ENCODE results near the gene PIANP. TPM values are rescaled to one million over a fixed set of nuclear protein-coding genes. Genes with fewer than 3 reads are reported as not detected.
A peak's percentile ranks its signal among the peaks of the same experiment; 100 is the strongest.

PIANP gene
- total RNA-seq, 1 donor from 2014 or later: 48.8 TPM

DNA sequence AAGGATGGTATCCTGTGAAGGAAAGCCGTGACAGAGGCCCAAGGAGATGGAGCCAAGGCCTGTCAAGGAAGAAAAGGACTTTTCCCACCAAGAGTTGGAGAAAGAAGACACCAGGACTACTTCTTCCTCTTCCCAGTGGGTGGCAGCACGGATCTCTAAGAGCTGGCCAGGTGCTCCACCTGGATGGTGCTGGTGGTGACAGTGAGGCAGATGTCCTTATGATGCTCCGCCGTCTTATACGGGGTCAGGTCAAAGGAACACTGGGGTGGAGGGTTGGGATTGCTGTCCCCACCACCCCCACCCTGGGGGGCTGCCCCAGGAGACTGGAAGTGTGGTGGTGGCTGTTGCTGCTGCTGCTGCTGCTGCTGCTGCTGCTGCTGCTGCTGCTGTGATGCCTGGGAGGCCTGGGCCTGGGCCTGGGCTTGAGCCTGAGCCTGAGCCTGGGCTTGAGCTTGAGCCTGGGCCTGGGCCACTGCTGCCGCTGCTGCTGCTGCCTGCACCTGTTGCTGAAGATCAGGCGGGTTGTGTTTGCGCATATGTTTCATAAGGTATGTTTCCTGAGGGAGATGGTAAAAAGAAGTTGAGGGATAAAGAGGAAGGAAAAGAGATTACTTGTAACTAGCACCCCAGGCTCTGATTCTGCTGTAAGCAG lies 32.9 kb downstream of the PIANP start:
- DNase-seq: no peak
- TF ChIP-seq, protein P1, sequence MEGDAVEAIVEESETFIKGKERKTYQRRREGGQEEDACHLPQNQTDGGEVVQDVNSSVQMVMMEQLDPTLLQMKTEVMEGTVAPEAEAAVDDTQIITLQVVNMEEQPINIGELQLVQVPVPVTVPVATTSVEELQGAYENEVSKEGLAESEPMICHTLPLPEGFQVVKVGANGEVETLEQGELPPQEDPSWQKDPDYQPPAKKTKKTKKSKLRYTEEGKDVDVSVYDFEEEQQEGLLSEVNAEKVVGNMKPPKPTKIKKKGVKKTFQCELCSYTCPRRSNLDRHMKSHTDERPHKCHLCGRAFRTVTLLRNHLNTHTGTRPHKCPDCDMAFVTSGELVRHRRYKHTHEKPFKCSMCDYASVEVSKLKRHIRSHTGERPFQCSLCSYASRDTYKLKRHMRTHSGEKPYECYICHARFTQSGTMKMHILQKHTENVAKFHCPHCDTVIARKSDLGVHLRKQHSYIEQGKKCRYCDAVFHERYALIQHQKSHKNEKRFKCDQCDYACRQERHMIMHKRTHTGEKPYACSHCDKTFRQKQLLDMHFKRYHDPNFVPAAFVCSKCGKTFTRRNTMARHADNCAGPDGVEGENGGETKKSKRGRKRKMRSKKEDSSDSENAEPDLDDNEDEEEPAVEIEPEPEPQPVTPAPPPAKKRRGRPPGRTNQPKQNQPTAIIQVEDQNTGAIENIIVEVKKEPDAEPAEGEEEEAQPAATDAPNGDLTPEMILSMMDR (IDR thresholded peaks at IDR 0.05; ENCODE audit: partially characterized antibody, unreplicated experiment): no peak
- peaks cover 11% of the 10 kb centered on the region for H3K9me3 Mint-ChIP-seq (ENCODE audit: unreplicated experiment)
- H3K27me3 Mint-ChIP-seq (ENCODE audit: unreplicated experiment): peaks cover 10% of the 10 kb centered on the region
- H3K4me1 Mint-ChIP-seq (ENCODE audit: low read depth, unreplicated experiment): no peaks in the 10 kb centered on the region
- no peak overlapping the region for H3K4me3 Mint-ChIP-seq (ENCODE audit: unreplicated experiment)
- no peaks in the 10 kb centered on the region for H3K36me3 Mint-ChIP-seq (ENCODE audit: unreplicated experiment)
- H3K27ac Mint-ChIP-seq (ENCODE audit: unreplicated experiment): no peak overlapping the region

DNA sequence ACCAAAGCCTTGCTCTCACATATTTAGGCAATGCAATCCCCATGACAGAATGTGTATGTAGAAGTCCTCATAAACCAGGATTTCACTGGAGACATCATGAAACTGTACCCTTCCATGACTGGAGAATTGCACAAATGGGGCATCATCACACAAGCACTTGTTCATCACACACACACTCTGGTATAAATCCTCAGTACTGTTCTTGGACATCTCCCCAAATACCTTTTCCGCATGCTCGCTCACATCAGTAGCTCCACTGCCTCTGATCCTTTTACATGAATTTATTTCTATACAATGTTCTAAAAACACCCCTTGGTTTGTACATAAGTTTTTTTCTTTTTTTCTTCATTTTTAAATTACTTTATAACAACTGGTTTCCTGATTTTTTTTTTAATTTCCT lies 34.4 kb downstream of the PIANP start:
- peaks cover 13% of the 10 kb centered on the region for H3K9me3 Mint-ChIP-seq (ENCODE audit: unreplicated experiment)
- peaks cover 7% of the 10 kb centered on the region for H3K4me1 Mint-ChIP-seq (ENCODE audit: low read depth, unreplicated experiment)
- H3K36me3 Mint-ChIP-seq (ENCODE audit: unreplicated experiment): no peaks in the 10 kb centered on the region
- DNase-seq: no peak
- H3K4me3 Mint-ChIP-seq (ENCODE audit: unreplicated experiment): no peak overlapping the region
- H3K27ac Mint-ChIP-seq (ENCODE audit: unreplicated experiment): no peak overlapping the region
- TF ChIP-seq, protein P1 (IDR thresholded peaks at IDR 0.05; ENCODE audit: partially characterized antibody, unreplicated experiment): no peak
- H3K27me3 Mint-ChIP-seq (ENCODE audit: unreplicated experiment): peaks cover 10% of the 10 kb centered on the region

DNA sequence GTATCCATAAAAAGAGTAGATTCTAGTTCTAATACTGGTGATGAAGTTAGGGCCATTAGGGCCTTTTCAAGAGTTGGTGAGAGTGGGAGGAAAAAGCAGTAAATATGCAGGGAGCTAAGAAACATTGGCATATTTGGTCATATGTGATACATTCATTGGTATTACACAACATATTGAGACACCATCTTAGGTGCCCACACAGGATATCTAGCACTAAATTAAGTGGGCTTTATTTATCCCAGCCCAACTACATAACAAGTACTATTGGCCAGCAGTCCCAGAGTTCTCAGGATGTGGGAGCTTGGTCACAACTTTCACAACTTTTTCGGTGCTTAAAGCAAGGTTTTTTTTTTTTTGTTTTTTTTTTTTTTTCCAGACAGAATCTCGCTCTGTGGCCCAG lies 35.7 kb downstream of the PIANP start:
- Mint-ChIP-seq H3K36me3 (ENCODE audit: unreplicated experiment) (no peaks in the 10 kb centered on the region), H3K9me3 (ENCODE audit: unreplicated experiment) (peaks cover 13% of the 10 kb centered on the region), H3K4me1 (ENCODE audit: low read depth, unreplicated experiment) (peaks cover 7% of the 10 kb centered on the region), H3K27me3 (ENCODE audit: unreplicated experiment) (peaks cover 10% of the 10 kb centered on the region), H3K4me3 (ENCODE audit: unreplicated experiment) (no peak overlapping the region), H3K27ac (ENCODE audit: unreplicated experiment) (no peak overlapping the region)
- TF ChIP-seq, protein P1 (IDR thresholded peaks at IDR 0.05; ENCODE audit: partially characterized antibody, unreplicated experiment): no peak
- DNase-seq: no peak

GRCh38 chr12:6662906-6663742 lies 37.5 kb downstream of the PIANP start, which contains the start of gene ING4:
Gene ING4 (minus strand): TSS chr12:6663119. CDS start chr12:6663101, 18 bp downstream.
- no peaks in the 10 kb centered on the region for H3K36me3 Mint-ChIP-seq (ENCODE audit: unreplicated experiment)

More at GRCh38 chr12:6662906-6663742, 37.5 kb downstream of the PIANP start, which contains the start of gene ING4:
- Mint-ChIP-seq H3K9me3 (ENCODE audit: unreplicated experiment) (peaks cover 14% of the 10 kb centered on the region), H3K4me3 (ENCODE audit: unreplicated experiment) (peak within 1 kb of the TSS; percentile 95), H3K27me3 (ENCODE audit: unreplicated experiment) (peaks cover 10% of the 10 kb centered on the region), H3K27ac (ENCODE audit: unreplicated experiment) (peak within 1 kb of the TSS; percentile 99), H3K4me1 (ENCODE audit: low read depth, unreplicated experiment) (peaks cover 7% of the 10 kb centered on the region)
- TF ChIP-seq, protein P1 (IDR thresholded peaks at IDR 0.05; ENCODE audit: partially characterized antibody, unreplicated experiment): no peak
- peak; percentile 88 for DNase-seq
